Activated T-cell treated with anti-CD3 and anti-CD28 coated beads, Interleukin-2, amount 50 U/mL, for 4 hours (primary cell): Measurements from ENCODE around the gene SVIL. TPM values are rescaled to one million over a fixed set of nuclear protein-coding genes. Genes with fewer than 3 reads are reported as not detected.

Experiments used
- ATAC-seq, 2 donors: fragments of 200-7000 bp; cut with Tn5 transposase; one replicate each; pipeline ENCODE4 v1.10.0; 2021
- DNase-seq: peaks from one replicate; pipeline ENCODE4 v3.0.0-alpha.2; 2020
- H3K27me3 Mint-ChIP-seq: one replicate; pipeline ENCODE4 v1.8.0; 2021; ENCODE audit warnings: low read depth, mixed read lengths
- H3K36me3 Mint-ChIP-seq: one replicate; pipeline ENCODE4 v1.8.0; 2022; ENCODE audit warnings: mixed read lengths; ENCODE audit not compliant: insufficient read depth
- H3K4me1 Mint-ChIP-seq: one replicate; pipeline ENCODE4 v1.8.0; 2021; ENCODE audit warnings: low read depth, mixed read lengths
- H3K4me3 Mint-ChIP-seq: one replicate; pipeline ENCODE4 v1.8.0; 2021; ENCODE audit warnings: mild to moderate bottlenecking, moderate library complexity, mixed read lengths
- H3K9me3 Mint-ChIP-seq: one replicate; pipeline ENCODE4 v1.8.0; 2021; ENCODE audit warnings: mixed read lengths
- total RNA-seq, 3 donors: library from RNA; stranded (reverse); gene quantifications; one replicate each; pipeline ENCODE4 v1.2.1, GENCODE V29; 2021

The SVIL gene
- 10 to 100 TPM in 1 of 3 donors, 1 to 10 TPM in 2; 6.4 to 11.1 (median 9.5) TPM for total RNA-seq

GRCh38 chr10:29634764-29635625 lies at the start of gene SVIL:
Gene SVIL, minus strand, starts transcription at chr10:29634971. Its CDS starts 79,913 bp downstream, at chr10:29555058.
- H3K4me1 Mint-ChIP-seq = peaks cover 48% of the 10 kb centered on the region
- H3K27me3 Mint-ChIP-seq = no peaks in the 10 kb centered on the region
- no peak within 1 kb of the TSS for H3K4me3 Mint-ChIP-seq
- ATAC-seq (no peak), DNase-seq (no peak)
- no peaks in the 10 kb centered on the region for H3K9me3 Mint-ChIP-seq
- peaks cover 10% of the 10 kb centered on the region for H3K36me3 Mint-ChIP-seq

- DNase-seq (peak; percentile 22), ATAC-seq (peak; percentile 85 to 92)
- H3K9me3 Mint-ChIP-seq = peaks cover 5% of the 10 kb centered on the region
- H3K4me1 Mint-ChIP-seq = peaks cover 89% of the 10 kb centered on the region
- peaks cover 25% of the 10 kb centered on the region for H3K36me3 Mint-ChIP-seq
- no peaks in the 10 kb centered on the region for H3K27me3 Mint-ChIP-seq
- peak overlapping the region; percentile 37 for H3K4me3 Mint-ChIP-seq
Observed at GRCh38 chr10:29681676-29682448, 47.1 kb upstream of the SVIL start.

- Mint-ChIP-seq H3K9me3 (peaks cover 17% of the 10 kb centered on the region), H3K36me3 (peaks cover 26% of the 10 kb centered on the region), H3K4me1 (peaks cover 88% of the 10 kb centered on the region), H3K27me3 (no peaks in the 10 kb centered on the region), H3K4me3 (no peak overlapping the region)
- DNase-seq (no peak), ATAC-seq (no peak)
Observed at GRCh38 chr10:29680091-29680490, 45.3 kb upstream of the SVIL start.

GRCh38 chr10:29676732-29677131 lies 42.0 kb upstream of the SVIL start:
- DNase-seq = no peak
- H3K4me1 Mint-ChIP-seq = peaks cover 68% of the 10 kb centered on the region
- H3K36me3 Mint-ChIP-seq = peaks cover 14% of the 10 kb centered on the region
- ATAC-seq = no peak
- no peak overlapping the region for H3K4me3 Mint-ChIP-seq
- peaks cover 16% of the 10 kb centered on the region for H3K9me3 Mint-ChIP-seq
- no peaks in the 10 kb centered on the region for H3K27me3 Mint-ChIP-seq

- Mint-ChIP-seq H3K36me3 (peaks cover 16% of the 10 kb centered on the region), H3K4me1 (peaks cover 60% of the 10 kb centered on the region), H3K4me3 (no peak overlapping the region), H3K9me3 (peaks cover 16% of the 10 kb centered on the region), H3K27me3 (no peaks in the 10 kb centered on the region)
- ATAC-seq (no peak), DNase-seq (no peak)
Observed at GRCh38 chr10:29675984-29676383, 41.2 kb upstream of the SVIL start.

- no peak for DNase-seq
- Mint-ChIP-seq H3K9me3 (peaks cover 16% of the 10 kb centered on the region), H3K27me3 (no peaks in the 10 kb centered on the region), H3K36me3 (peaks cover 31% of the 10 kb centered on the region), H3K4me1 (peaks cover 30% of the 10 kb centered on the region), H3K4me3 (no peak overlapping the region)
- ATAC-seq = no peak
Observed at GRCh38 chr10:29671968-29672367, 37.2 kb upstream of the SVIL start.

- no peak for DNase-seq
- Mint-ChIP-seq H3K4me1 (peaks cover 26% of the 10 kb centered on the region), H3K36me3 (peaks cover 31% of the 10 kb centered on the region), H3K4me3 (no peak overlapping the region), H3K27me3 (no peaks in the 10 kb centered on the region), H3K9me3 (peaks cover 16% of the 10 kb centered on the region)
- no peak for ATAC-seq
Observed at GRCh38 chr10:29671228-29671780, 36.5 kb upstream of the SVIL start.

GRCh38 chr10:29670761-29671160 lies 36.0 kb upstream of the SVIL start:
- no peak overlapping the region for H3K4me3 Mint-ChIP-seq
- H3K36me3 Mint-ChIP-seq = peaks cover 25% of the 10 kb centered on the region
- H3K9me3 Mint-ChIP-seq = peaks cover 10% of the 10 kb centered on the region
- H3K4me1 Mint-ChIP-seq = peaks cover 22% of the 10 kb centered on the region
- ATAC-seq (no peak), DNase-seq (no peak)
- no peaks in the 10 kb centered on the region for H3K27me3 Mint-ChIP-seq

- Mint-ChIP-seq H3K9me3 (no peaks in the 10 kb centered on the region), H3K4me1 (peaks cover 11% of the 10 kb centered on the region), H3K4me3 (no peak overlapping the region), H3K36me3 (peaks cover 20% of the 10 kb centered on the region), H3K27me3 (no peaks in the 10 kb centered on the region)
- ATAC-seq (no peak), DNase-seq (no peak)
Observed at GRCh38 chr10:29669149-29669548, 34.4 kb upstream of the SVIL start.

- ATAC-seq (no peak), DNase-seq (no peak)
- peaks cover 20% of the 10 kb centered on the region for H3K36me3 Mint-ChIP-seq
- H3K27me3 Mint-ChIP-seq = no peaks in the 10 kb centered on the region
- H3K4me1 Mint-ChIP-seq = peaks cover 11% of the 10 kb centered on the region
- no peaks in the 10 kb centered on the region for H3K9me3 Mint-ChIP-seq
- no peak overlapping the region for H3K4me3 Mint-ChIP-seq
Observed at GRCh38 chr10:29668628-29669027, 33.9 kb upstream of the SVIL start.

- H3K36me3 Mint-ChIP-seq = peaks cover 17% of the 10 kb centered on the region
- H3K4me1 Mint-ChIP-seq = peaks cover 9% of the 10 kb centered on the region
- DNase-seq (no peak), ATAC-seq (no peak)
- H3K27me3 Mint-ChIP-seq = no peaks in the 10 kb centered on the region
- H3K4me3 Mint-ChIP-seq = no peak overlapping the region
- H3K9me3 Mint-ChIP-seq = no peaks in the 10 kb centered on the region
Observed at GRCh38 chr10:29667191-29667590, 32.4 kb upstream of the SVIL start.

- H3K9me3 Mint-ChIP-seq = no peaks in the 10 kb centered on the region
- no peaks in the 10 kb centered on the region for H3K27me3 Mint-ChIP-seq
- ATAC-seq (no peak), DNase-seq (no peak)
- H3K4me1 Mint-ChIP-seq = peaks cover 9% of the 10 kb centered on the region
- peaks cover 17% of the 10 kb centered on the region for H3K36me3 Mint-ChIP-seq
- no peak overlapping the region for H3K4me3 Mint-ChIP-seq
Observed at GRCh38 chr10:29666201-29666600, 31.4 kb upstream of the SVIL start.

- DNase-seq = no peak
Observed at GRCh38 chr10:29663718-29664117, 28.9 kb upstream of the SVIL start.

More at GRCh38 chr10:29663718-29664117, 28.9 kb upstream of the SVIL start:
- no peak overlapping the region for H3K4me3 Mint-ChIP-seq
- no peak for ATAC-seq
- H3K9me3 Mint-ChIP-seq = no peaks in the 10 kb centered on the region
- H3K36me3 Mint-ChIP-seq = peaks cover under 1% of the 10 kb centered on the region
- H3K4me1 Mint-ChIP-seq = peaks cover 19% of the 10 kb centered on the region
- no peaks in the 10 kb centered on the region for H3K27me3 Mint-ChIP-seq
